ENCODE results near the gene KCNIP3.

Gene KCNIP3

GRCh38 chr2:95314964-95315611 lies 17.9 kb downstream of the KCNIP3 start:
- DNase-seq: no peak

GRCh38 chr2:95315801-95316411 lies 18.8 kb downstream of the KCNIP3 start:
- no peak for DNase-seq

- DNase-seq: no peak
Measured at GRCh38 chr2:95316466-95317122, 19.4 kb downstream of the KCNIP3 start.

- DNase-seq: no peak
Measured at GRCh38 chr2:95317123-95317500, 20.0 kb downstream of the KCNIP3 start.

- no peak for DNase-seq
Measured at GRCh38 chr2:95317665-95318425, 20.7 kb downstream of the KCNIP3 start.

- no peak for DNase-seq
Measured at GRCh38 chr2:95318431-95319220, 21.5 kb downstream of the KCNIP3 start.

GRCh38 chr2:95319481-95320343 lies 22.6 kb downstream of the KCNIP3 start:
- no peak for DNase-seq

GRCh38 chr2:95320344-95320712 lies 23.2 kb downstream of the KCNIP3 start:
- DNase-seq: no peak

- DNase-seq: no peak
Measured at GRCh38 chr2:95320986-95321767, 24.0 kb downstream of the KCNIP3 start.

- no peak for DNase-seq
Measured at GRCh38 chr2:95323347-95324155, 26.4 kb downstream of the KCNIP3 start.

GRCh38 chr2:95325026-95325425 lies 27.9 kb downstream of the KCNIP3 start:
- DNase-seq: no peak

- DNase-seq: no peak
Measured at GRCh38 chr2:95325590-95326432, 28.7 kb downstream of the KCNIP3 start.

GRCh38 chr2:95326433-95327140 lies 29.4 kb downstream of the KCNIP3 start:
- DNase-seq: no peak

GRCh38 chr2:95327861-95328260 lies 30.7 kb downstream of the KCNIP3 start:
- no peak for DNase-seq

- no peak for DNase-seq
Measured at GRCh38 chr2:95328358-95329125, 31.4 kb downstream of the KCNIP3 start.

GRCh38 chr2:95329401-95329800 lies 32.3 kb downstream of the KCNIP3 start:
- DNase-seq: no peak
